Small intestine (tissue), 7 donors: ENCODE measurements around the gene GLRA1. TPM values are rescaled to one million over a fixed set of nuclear protein-coding genes. Genes with fewer than 3 reads are reported as not detected.
"Not testable (repeated sequence)": the region's sequence is repeated elsewhere in the genome, so short reads cannot be mapped to it uniquely, and the experiment has no call there.

ENCODE experiments used
- DNase-seq, 2 donors: peaks; one replicate each; pipeline versions ENCODE4 v3.0.0 to v3.0.0-alpha.2; 2013
- FAIRE-seq: peaks from 2 replicates; lab custom pipeline; 2012; peaks lifted over from hg19 to GRCh38; lab: Jason Lieb, UNC
- H3K27ac ChIP-seq, 3 donors: one replicate each; pipeline ENCODE4 v1.5.1; 2013; ENCODE audit warnings: low read length in 2 of 3, mild to moderate bottlenecking in 2 of 3, control low read depth in 1 of 3, inconsistent platforms in 1 of 3, low read depth in 1 of 3, moderate library complexity in 1 of 3
- H3K27me3 ChIP-seq, 3 donors: one replicate each; pipeline ENCODE4 v1.6.1; 2013; ENCODE audit warnings: low read length in 3 of 3, inconsistent platforms in 1 of 3; ENCODE audit not compliant: control insufficient read depth in 3 of 3, insufficient read depth in 3 of 3
- H3K36me3 ChIP-seq, 3 donors: one replicate each; pipeline ENCODE4 v1.6.1; 2013; ENCODE audit warnings: low read length in 3 of 3, inconsistent platforms in 1 of 3, low read depth in 1 of 3, mild to moderate bottlenecking in 1 of 3, moderate library complexity in 1 of 3; ENCODE audit not compliant: control insufficient read depth in 3 of 3, insufficient read depth in 2 of 3
- H3K4me1 ChIP-seq, 3 donors: one replicate each; pipeline ENCODE4 v1.6.1; 2013; ENCODE audit warnings: low read length in 2 of 3, inconsistent platforms in 1 of 3, low read depth in 1 of 3, mild to moderate bottlenecking in 1 of 3, moderate library complexity in 1 of 3; ENCODE audit not compliant: control insufficient read depth in 3 of 3, insufficient read depth in 2 of 3
- H3K4me3 ChIP-seq, 3 donors: one replicate each; pipeline ENCODE4 v1.5.1; 2013; ENCODE audit warnings: low read length in 3 of 3, control low read depth in 1 of 3, inconsistent platforms in 1 of 3, low read depth in 1 of 3, mild to moderate bottlenecking in 1 of 3, moderate library complexity in 1 of 3
- H3K9me3 ChIP-seq, 2 donors: one replicate each; pipeline ENCODE4 v1.6.1; 2013; ENCODE audit warnings: low read depth in 1 of 2, low read length in 1 of 2; ENCODE audit not compliant: control insufficient read depth in 2 of 2, insufficient read depth in 1 of 2
- WGBS, 3 donors: extraction: QIAGEN DNeasy Blood & Tissue Kit; methylation state at CpG; one replicate each; pipeline ENCODE4 v1.1.7; 2013; 5-methylcytosine and 5-hydroxymethylcytosine counted together
- polyA plus RNA-seq, 4 donors: library from polyadenylated mRNA; stranded (reverse) in 3 of 4; unstranded in 1 of 4; fragments of 200-250 nt in 3 of 4; fragments of 120-200 nt in 1 of 4; gene quantifications; one replicate each; pipeline versions ENCODE4 v1.2.1 to v1.2.3, GENCODE V29; 2013
- donor health status: healthy with polysubstance abuse.
- donor health status: control.
- donor health status: control.
- donor health status: Bipolar disorder and iron deficiency.
- donor health status: healthy.

Gene GLRA1
- polyA plus RNA-seq, 4 donors, result not detected

DNA sequence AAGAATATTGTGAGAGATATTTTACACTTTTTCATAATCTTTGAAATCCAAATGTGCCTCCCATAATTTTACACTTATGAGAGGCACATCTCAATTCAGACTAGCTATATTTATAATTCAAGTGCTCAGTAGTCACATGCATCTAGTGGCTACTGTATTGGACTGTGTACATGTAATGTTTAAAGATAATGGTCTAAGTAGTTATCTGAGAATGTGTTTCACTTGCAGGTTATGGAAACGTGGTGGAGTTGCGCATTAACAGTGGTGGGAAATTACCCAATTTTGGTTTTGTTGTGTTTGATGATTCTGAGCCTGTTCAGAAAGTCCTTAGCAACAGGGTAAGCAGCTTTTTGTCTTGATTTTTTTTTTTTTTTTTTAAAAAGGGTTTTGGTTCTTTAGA is 124.1 kb downstream of the GLRA1 start:
- no peaks in the 10 kb centered on the region for H3K4me1 ChIP-seq
- DNase-seq (no peak), FAIRE-seq (no peak)
- no peak overlapping the region for H3K27ac ChIP-seq
- H3K36me3 ChIP-seq, result peaks cover 20 to 33% (median 26%) of the 10 kb centered on the region in 3 donors
- H3K27me3 ChIP-seq, result no peaks in the 10 kb centered on the region
- no peaks in the 10 kb centered on the region for H3K9me3 ChIP-seq
- WGBS, 3 donors, result 72 to 78% (median 74%) methylated on average over 2 of the region's 2 CpGs
- no peak overlapping the region for H3K4me3 ChIP-seq

DNA sequence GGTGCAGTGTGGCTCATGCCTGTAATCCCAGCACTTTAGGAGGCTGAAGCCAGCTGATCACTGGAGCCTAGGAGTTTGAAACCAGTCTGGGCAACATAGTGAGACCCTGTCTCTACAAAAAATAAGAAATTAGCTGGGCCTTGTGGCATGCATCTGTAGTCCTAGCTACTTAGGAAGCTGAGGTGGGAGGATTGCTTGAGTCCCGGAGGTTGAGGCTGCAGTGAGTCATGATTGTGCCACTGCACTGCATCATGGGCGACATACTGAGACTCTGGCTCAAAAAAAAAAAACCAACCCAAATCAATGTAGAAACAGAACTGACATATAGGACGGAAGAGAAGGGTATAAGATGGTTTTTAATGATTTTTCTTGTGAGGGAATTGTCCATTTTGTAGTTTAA is 125.2 kb downstream of the GLRA1 start:
- Histone ChIP-seq H3K36me3 (peaks cover 22 to 38% (median 29%) of the 10 kb centered on the region in 3 donors), H3K27ac (no peak overlapping the region), H3K4me3 (no peak overlapping the region), H3K4me1 (no peaks in the 10 kb centered on the region), H3K9me3 (no peaks in the 10 kb centered on the region), H3K27me3 (no peaks in the 10 kb centered on the region)
- FAIRE-seq (no peak), DNase-seq (no peak)
- 86 to 89% (median 86%) methylated on average over 3 of the region's 3 CpGs for WGBS, 3 donors

DNA sequence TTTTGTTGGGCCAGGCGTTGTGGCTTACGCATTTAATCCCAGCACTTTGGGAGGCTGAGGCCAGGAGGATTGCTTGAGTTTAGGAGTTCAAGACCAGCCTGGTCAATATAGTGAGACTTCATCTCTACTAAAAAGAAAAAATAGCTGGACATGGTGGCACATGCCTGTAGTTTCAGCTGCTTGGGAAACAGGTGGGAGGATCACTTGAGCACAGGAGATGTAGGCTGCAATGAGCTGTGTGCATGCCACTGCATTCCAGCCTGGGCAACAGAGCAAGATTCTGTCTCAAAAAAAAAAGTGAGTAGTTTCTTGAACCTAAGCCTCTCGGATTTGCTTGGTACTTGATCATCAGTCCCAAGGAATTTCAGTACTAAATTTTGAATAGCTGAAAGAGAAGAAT is 126.0 kb downstream of the GLRA1 start:
- H3K4me1 ChIP-seq, result no peaks in the 10 kb centered on the region
- H3K36me3 ChIP-seq, result peaks cover 25 to 37% (median 30%) of the 10 kb centered on the region in 3 donors
- FAIRE-seq (no peak), DNase-seq (no peak)
- H3K9me3 ChIP-seq, result no peaks in the 10 kb centered on the region
- no peaks in the 10 kb centered on the region for H3K27me3 ChIP-seq
- WGBS, 3 donors, result 88 to 95% (median 93%) methylated on average over 3 of the region's 3 CpGs
- H3K4me3 ChIP-seq, result no peak overlapping the region
- no peak overlapping the region for H3K27ac ChIP-seq

DNA sequence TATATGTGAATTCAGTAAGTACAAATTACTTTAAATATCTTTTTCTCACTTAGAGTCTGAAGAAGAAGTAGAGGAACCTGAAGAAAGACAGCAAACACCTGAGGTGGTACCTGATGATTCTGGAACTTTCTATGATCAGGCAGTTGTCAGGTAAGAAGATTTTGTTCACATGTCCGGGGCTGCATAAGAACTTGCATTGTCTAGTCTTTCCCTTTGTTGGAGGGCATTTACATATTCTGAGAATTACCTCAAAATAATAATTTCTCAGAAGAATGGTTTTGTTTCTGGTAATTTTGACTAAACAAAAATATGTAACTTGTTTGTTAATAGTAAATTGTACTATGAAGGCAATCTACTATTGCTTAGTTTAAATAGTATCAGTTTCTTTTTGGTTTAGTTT is 129.2 kb downstream of the GLRA1 start:
- H3K9me3 ChIP-seq, result no peaks in the 10 kb centered on the region
- H3K4me3 ChIP-seq, result no peak overlapping the region
- FAIRE-seq (no peak), DNase-seq (no peak)
- 81 to 96% (median 83%) methylated on average over 1 of the region's 1 CpG for WGBS, 3 donors
- no peak overlapping the region for H3K27ac ChIP-seq
- H3K27me3 ChIP-seq, result no peaks in the 10 kb centered on the region
- peaks cover 27 to 43% (median 27%) of the 10 kb centered on the region in 3 donors for H3K36me3 ChIP-seq
- H3K4me1 ChIP-seq, result no peaks in the 10 kb centered on the region

DNA sequence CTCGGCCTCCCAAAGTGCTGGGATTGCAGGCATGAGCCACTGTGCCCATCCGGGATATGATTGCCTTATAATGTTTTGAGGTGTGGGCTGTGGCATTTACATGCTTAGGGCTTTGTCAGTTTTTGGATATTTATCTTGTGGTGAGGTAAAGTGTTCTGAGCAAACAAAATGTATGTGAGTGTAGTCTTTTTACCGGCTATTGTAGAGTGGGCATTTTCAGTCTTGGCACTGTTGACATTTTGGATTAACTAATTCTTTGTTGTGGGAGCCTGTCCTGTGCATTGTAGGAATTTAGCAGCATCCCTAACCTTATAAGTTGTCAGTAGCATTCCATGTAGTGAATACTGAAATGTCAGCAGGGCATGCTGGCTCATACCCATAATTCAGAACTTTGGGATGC is 131.3 kb downstream of the GLRA1 start:
- 93 to 97% (median 96%) methylated on average over 3 of the region's 3 CpGs for WGBS, 3 donors
- no peak for FAIRE-seq

DNA sequence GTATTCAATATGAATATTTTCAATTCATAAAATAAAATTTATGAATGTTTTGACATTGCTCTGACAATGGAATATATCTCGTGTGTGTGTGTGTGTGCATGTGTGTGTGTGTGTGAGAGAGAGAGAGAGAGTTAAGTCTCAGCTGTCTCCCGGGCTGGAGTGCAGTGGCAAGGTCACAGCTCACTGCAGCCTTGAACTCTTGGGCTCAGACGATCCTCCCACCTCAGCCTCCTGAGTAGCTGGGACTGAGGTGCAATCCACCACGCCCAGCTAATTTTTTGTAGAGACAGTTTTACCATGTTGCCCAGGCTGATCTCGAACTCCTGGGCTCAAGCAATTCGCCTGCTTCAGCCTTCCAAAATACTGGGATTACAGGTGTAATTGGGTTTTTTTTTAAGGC is 136.8 kb downstream of the GLRA1 start:
- WGBS, 3 donors, result 76 to 80% (median 77%) methylated on average over 6 of the region's 6 CpGs
- DNase-seq (no peak), FAIRE-seq (no peak)
- Histone ChIP-seq H3K4me3 (no peak overlapping the region), H3K27me3 (no peaks in the 10 kb centered on the region), H3K27ac (no peak overlapping the region), H3K4me1 (peaks cover 0 to 4% (median 0%) of the 10 kb centered on the region in 3 donors), H3K9me3 (no peaks in the 10 kb centered on the region), H3K36me3 (peaks cover 7 to 42% (median 12%) of the 10 kb centered on the region in 3 donors)

More for the DNA sequence above, 131.3 kb downstream of the GLRA1 start:
- Histone ChIP-seq H3K9me3 (no peaks in the 10 kb centered on the region), H3K4me1 (no peaks in the 10 kb centered on the region), H3K27me3 (no peaks in the 10 kb centered on the region), H3K4me3 (no peak overlapping the region), H3K36me3 (peaks cover 20 to 46% (median 24%) of the 10 kb centered on the region in 3 donors), H3K27ac (no peak overlapping the region)
- no peak for DNase-seq

DNA sequence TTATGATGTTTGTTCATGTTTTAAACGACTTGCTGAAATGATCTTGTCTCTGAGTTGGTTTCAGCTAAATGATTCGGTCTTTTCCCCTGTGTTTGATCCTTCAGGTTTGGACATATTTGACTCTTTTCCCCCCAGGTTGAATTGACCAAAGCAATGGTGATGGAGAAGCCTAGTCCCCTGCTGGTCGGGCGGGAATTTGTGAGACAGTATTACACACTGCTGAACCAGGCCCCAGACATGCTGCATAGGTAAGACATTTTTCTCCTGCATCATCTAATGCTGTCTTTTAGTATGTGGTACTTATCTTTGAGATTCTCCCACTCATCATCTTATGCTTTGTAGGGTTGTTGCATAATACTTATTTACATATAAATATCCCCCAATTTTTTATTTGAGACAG is 138.2 kb downstream of the GLRA1 start:
- Histone ChIP-seq H3K4me3 (no peak overlapping the region), H3K4me1 (peaks cover 0 to 4% (median under 1%) of the 10 kb centered on the region in 3 donors), H3K27me3 (no peaks in the 10 kb centered on the region), H3K27ac (no peak overlapping the region), H3K36me3 (peaks cover 5 to 36% (median 7%) of the 10 kb centered on the region in 3 donors), H3K9me3 (no peaks in the 10 kb centered on the region)
- no peak for FAIRE-seq
- WGBS, 3 donors, result 70 to 78% (median 74%) methylated on average over 4 of the region's 4 CpGs
- no peak for DNase-seq

DNA sequence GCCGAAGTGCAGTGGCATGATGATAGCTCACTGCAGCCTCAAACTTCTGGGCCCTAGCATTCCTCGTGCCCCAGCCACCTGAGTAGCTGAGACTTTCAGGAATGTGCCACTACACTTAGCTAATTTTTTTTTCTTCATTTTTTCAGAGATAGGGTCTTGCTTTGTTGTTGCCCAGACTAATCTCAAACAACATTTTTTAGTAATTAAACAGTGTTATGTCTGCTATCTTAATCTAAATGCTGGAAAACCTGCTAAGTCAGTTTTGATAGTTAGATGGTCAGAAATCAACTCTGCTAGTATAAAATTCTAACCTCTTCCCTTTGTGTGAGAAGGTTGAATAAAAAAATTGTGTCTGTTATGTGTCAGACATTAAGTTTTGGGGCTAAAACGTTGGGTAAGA is 140.5 kb downstream of the GLRA1 start:
- Histone ChIP-seq H3K36me3 (peaks cover 2 to 26% (median 2%) of the 10 kb centered on the region in 3 donors), H3K9me3 (no peaks in the 10 kb centered on the region), H3K4me1 (peaks cover 0 to 4% (median 4%) of the 10 kb centered on the region in 3 donors), H3K4me3 (no peak overlapping the region), H3K27ac (no peak overlapping the region), H3K27me3 (no peaks in the 10 kb centered on the region)
- DNase-seq (no peak), FAIRE-seq (no peak)
- 46 to 60% (median 55%) methylated on average over 3 of the region's 3 CpGs for WGBS, 3 donors

DNA sequence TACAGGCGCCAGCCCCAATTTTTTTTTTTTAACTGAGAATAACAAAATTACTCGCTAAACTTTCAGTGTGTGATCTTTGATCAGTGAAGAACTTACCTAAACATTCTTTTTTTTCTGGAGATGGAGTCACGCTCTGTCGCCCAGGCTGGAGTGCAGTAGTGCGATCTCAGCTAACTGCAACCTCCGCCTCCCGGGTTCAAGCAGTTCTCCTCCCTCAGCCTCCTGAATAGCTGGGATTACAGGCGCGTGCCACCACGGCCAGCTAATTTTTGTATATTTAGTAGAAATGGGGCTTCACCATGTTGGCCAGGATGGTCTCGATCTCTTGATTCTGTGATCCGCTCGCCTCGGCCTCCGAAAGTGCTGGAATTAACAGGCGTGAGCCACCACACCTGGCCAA is 141.0 kb downstream of the GLRA1 start:
- not testable (repeated sequence) for H3K27me3 ChIP-seq, DNase-seq, H3K9me3 ChIP-seq, H3K4me3 ChIP-seq, FAIRE-seq, H3K27ac ChIP-seq, H3K4me1 ChIP-seq
- 94% methylated on average over 16 of the region's 16 CpGs for WGBS, 3 donors
- peaks cover 2 to 24% (median 2%) of the 10 kb centered on the region in 3 donors for H3K36me3 ChIP-seq
